IMR-90 (cell line): Measurements from ENCODE around the gene FXN. TPM values are rescaled to one million over a fixed set of nuclear protein-coding genes. Genes with fewer than 3 reads are reported as not detected.

Experiments
- ATAC-seq: fragments of 200-7000 bp; cut with Tn5 transposase; 2 replicates; pipeline ENCODE4 v1.9.1; 2020; ENCODE audit warnings: low read depth, mild to moderate bottlenecking, moderate library complexity
- BruUV-seq: library from RNA; stranded (reverse); fragments of 400-500 nt; replicated peaks from 2 replicates; lab custom pipeline; 2021; lab: Mats Ljungman, UMichigan
- CTCF ChIA-PET: fragments of 300-600 bp; formaldehyde crosslinking; extraction: SDS; loops from one replicate; lab custom pipeline; 2021; ENCODE audit warnings: antibody characterized with exemption; lab: Yijun Ruan, JAX
- POLR2A ChIA-PET: fragments of 300-600 bp; sonication (Branson Sonifier 250); formaldehyde crosslinking; loops from one replicate; lab custom pipeline; 2022; ENCODE audit warnings: antibody characterized with exemption; ENCODE audit not compliant: unreplicated experiment; lab: Charles Lee
- DNase-seq: peaks from one replicate; pipeline ENCODE4 v3.0.0; 2013
- H2AFZ ChIP-seq: replicated peaks from 2 replicates; pipeline ENCODE3; 2013; ENCODE audit warnings: low read length, mild to moderate bottlenecking; ENCODE audit not compliant: poor library complexity
- H2AK5ac ChIP-seq: 2 replicates; pipeline ENCODE4 v1.6.1; 2013; ENCODE audit warnings: low read depth, low read length, inconsistent platforms
- H2AK9ac ChIP-seq: replicated peaks from 2 replicates; pipeline ENCODE3; 2013; ENCODE audit warnings: mild to moderate bottlenecking, low read depth, low read length, moderate library complexity; ENCODE audit not compliant: poor library complexity
- H2BK120ac ChIP-seq: 2 replicates; pipeline ENCODE4 v1.6.1; 2013; ENCODE audit warnings: low read depth, low read length, inconsistent platforms
- H2BK15ac ChIP-seq: 3 replicates; pipeline ENCODE4 v1.6.1; 2013; ENCODE audit warnings: low read depth, low read length, inconsistent platforms
- H2BK20ac ChIP-seq: 2 replicates; pipeline ENCODE4 v1.6.1; 2013; ENCODE audit warnings: low read depth, mild to moderate bottlenecking, inconsistent platforms, low read length, moderate library complexity
- H2BK5ac ChIP-seq: 2 replicates; pipeline ENCODE4 v1.6.1; 2013; ENCODE audit warnings: mild to moderate bottlenecking, low read depth, low read length, inconsistent platforms; ENCODE audit not compliant: poor library complexity, severe bottlenecking
- H3K14ac ChIP-seq: replicated peaks from 2 replicates; pipeline ENCODE4 v1.6.1; 2013; ENCODE audit warnings: low read depth, low read length, inconsistent platforms
- H3K18ac ChIP-seq: 2 replicates; pipeline ENCODE4 v1.6.1; 2013; ENCODE audit warnings: low read depth, low read length, control low read depth
- H3K23ac ChIP-seq: 2 replicates; pipeline ENCODE4 v1.6.1; 2013; ENCODE audit warnings: low read depth, low read length, inconsistent platforms
- H3K27ac ChIP-seq: 2 replicates; pipeline ENCODE4 v1.5.1; 2013; ENCODE audit warnings: mild to moderate bottlenecking, control low read depth, low read length; ENCODE audit not compliant: insufficient read depth
- H3K27me3 ChIP-seq: 2 replicates; pipeline ENCODE4 v1.6.1; 2013; ENCODE audit warnings: low read length; ENCODE audit not compliant: control insufficient read depth, insufficient read depth
- H3K36me3 ChIP-seq: 2 replicates; pipeline ENCODE4 v1.6.1; 2013; ENCODE audit warnings: low read length, mixed read lengths; ENCODE audit not compliant: control insufficient read depth, insufficient read depth
- H3K4ac ChIP-seq: 2 replicates; pipeline ENCODE4 v1.6.1; 2013; ENCODE audit warnings: low read depth, low read length, inconsistent platforms
- H3K4me1 ChIP-seq: 2 replicates; pipeline ENCODE4 v1.6.1; 2013; ENCODE audit warnings: low read length, mixed read lengths; ENCODE audit not compliant: control insufficient read depth, insufficient read depth
- H3K4me2 ChIP-seq: 2 replicates; pipeline ENCODE4 v1.6.1; 2013; ENCODE audit warnings: low read depth, mild to moderate bottlenecking, control low read depth, low read length, moderate library complexity
- H3K4me3 ChIP-seq: 2 replicates; pipeline ENCODE4 v1.5.1; 2013; ENCODE audit warnings: low read depth, mild to moderate bottlenecking, control low read depth, low read length, moderate library complexity; ENCODE audit not compliant: insufficient read depth
- H3K56ac ChIP-seq: 2 replicates; pipeline ENCODE4 v1.6.1; 2013; ENCODE audit warnings: low read length, inconsistent platforms; ENCODE audit not compliant: insufficient read depth; ENCODE audit errors: extremely low read depth
- H3K79me1 ChIP-seq, 2 experiments: 2 replicates each; pipeline ENCODE4 v1.6.1; 2013; ENCODE audit warnings: low read length in 2 of 2, inconsistent platforms in 1 of 2, low read depth in 1 of 2
- H3K9ac ChIP-seq: 2 replicates; pipeline ENCODE4 v1.6.1; 2013; ENCODE audit warnings: low read depth, low read length, control low read depth
- H3K9me1 ChIP-seq: 2 replicates; pipeline ENCODE4 v1.6.1; 2013; ENCODE audit warnings: low read length, inconsistent platforms; ENCODE audit not compliant: insufficient read depth
- H3K9me3 ChIP-seq: 2 replicates; pipeline ENCODE4 v1.6.1; 2013; ENCODE audit warnings: low read length; ENCODE audit not compliant: control insufficient read depth, insufficient read depth
- H4K20me1 ChIP-seq: 2 replicates; pipeline ENCODE4 v1.6.1; 2013; ENCODE audit warnings: low read length, inconsistent platforms; ENCODE audit not compliant: insufficient read depth
- H4K5ac ChIP-seq: 2 replicates; pipeline ENCODE4 v1.6.1; 2013; ENCODE audit warnings: mild to moderate bottlenecking, low read depth, low read length, control low read depth
- H4K8ac ChIP-seq, 2 experiments: 2 replicates each; pipeline ENCODE4 v1.6.1; 2013; ENCODE audit warnings: low read depth in 2 of 2, low read length in 2 of 2, control low read depth in 1 of 2, inconsistent platforms in 1 of 2
- H4K91ac ChIP-seq: 2 replicates; pipeline ENCODE4 v1.6.1; 2013; ENCODE audit warnings: low read depth, low read length, inconsistent platforms; ENCODE audit not compliant: insufficient read depth
- BHLHE40 ChIP-seq: fragments of 150-350 bp; IDR thresholded peaks from 2 replicates; pipeline ENCODE4 v1.6.1; 2016; ENCODE audit warnings: mild to moderate bottlenecking, low read depth, low read length
- CEBPB ChIP-seq: IDR thresholded peaks from 2 replicates; pipeline ENCODE4 v1.6.1; 2012; ENCODE audit warnings: low read depth, low read length, improper control_type of control experiment
- CHD1 ChIP-seq: IDR thresholded peaks from 2 replicates; pipeline ENCODE4 v1.6.1; 2012; ENCODE audit warnings: low read depth, low read length, improper control_type of control experiment
- MAZ ChIP-seq: IDR thresholded peaks from 2 replicates; pipeline ENCODE4 v1.6.1; 2012; ENCODE audit warnings: low read depth, mild to moderate bottlenecking, low read length, improper control_type of control experiment, moderate library complexity, borderline replicate concordance
- MXI1 ChIP-seq: IDR thresholded peaks from 2 replicates; pipeline ENCODE4 v1.6.1; 2012; ENCODE audit warnings: low read depth, mild to moderate bottlenecking, low read length, moderate library complexity, borderline replicate concordance
- POLR2A ChIP-seq: IDR thresholded peaks from 2 replicates; pipeline ENCODE4 v1.6.1; 2012; ENCODE audit warnings: mild to moderate bottlenecking, low read depth, low read length
- WGBS, 2 experiments: methylation state at CpG; one replicate each; pipeline versions ENCODE4 v1.1.5 to v1.1.7; 2013; ENCODE audit warnings: missing lambda C conversion rate in 2 of 2; ENCODE audit not compliant: insufficient read length in 1 of 2; ENCODE audit errors: extremely low coverage in 2 of 2; 5-methylcytosine and 5-hydroxymethylcytosine counted together
- dilution Hi-C: fragments of 300-500 bp; cut with HindIII; formaldehyde crosslinking; loops from one replicate; pipeline ENCODE4 v1.14.3; 2018; ENCODE audit warnings: low sequenced_read_pairs; ENCODE audit not compliant: unreplicated experiment
- in situ Hi-C: fragments of 300-500 bp; cut with MboI; formaldehyde crosslinking; loops from 3 replicates; pipeline ENCODE4 v1.14.3; 2019; ENCODE audit warnings: low sequenced_read_pairs, inconsistent platforms, mixed read lengths
- intact Hi-C: fragments of 100-400 bp; cut with micrococcal nuclease; formaldehyde crosslinking; loops from 2 replicates; pipeline ENCODE4 v1.10.0; 2022
- polyA plus RNA-seq, 3 experiments: library from polyadenylated mRNA; depleted of rRNA; stranded (reverse); fragments of >200 nt; gene quantifications; 2 replicates each; pipeline ENCODE4 v1.2.3, GENCODE V29; 2012; ENCODE audit warnings: low replicate concordance in 1 of 3
- total RNA-seq: library from RNA; depleted of rRNA; stranded (reverse); fragments of >200 nt; gene quantifications from 2 replicates; pipeline ENCODE4 v1.2.3, GENCODE V29; 2012
- TF ChIP-seq, protein P1 (sequence below): fragments of 150-350 bp; IDR thresholded peaks from 2 replicates; pipeline ENCODE4 v1.6.1; 2017; ENCODE audit warnings: mild to moderate bottlenecking, antibody characterized with exemption, low read length, low read depth
- TF ChIP-seq, protein P2 (sequence below): fragments of 150-350 bp; IDR thresholded peaks from 2 replicates; pipeline ENCODE4 v1.6.1; 2016; ENCODE audit warnings: low read depth, mild to moderate bottlenecking, low read length, moderate library complexity, borderline replicate concordance

The FXN gene
- total and polyA plus RNA-seq, 2 of the 4 experiments (the other 2 are of a cell fraction) = 3.9 to 18.1 TPM

- H3K18ac ChIP-seq = no peak overlapping the region
- dilution Hi-C loops = no loop called here
- H3K4me1 ChIP-seq = peaks cover 6% of the 10 kb centered on the region
- CTCF ChIA-PET = interaction anchor here (0.7 kb wide), 1 partner anchor 129 kb away, joined by 3 read pairs; no protein-coding TSS in a partner anchor
- in situ Hi-C loops = no loop called here
- no peak overlapping the region for H3K23ac ChIP-seq
- H3K14ac ChIP-seq = no peak overlapping the region
- H2AK5ac ChIP-seq = no peak overlapping the region
- no peak overlapping the region for H2AFZ ChIP-seq
- no peaks in the 10 kb centered on the region for H3K36me3 ChIP-seq
- POLR2A ChIA-PET = no interaction called here
- no peak overlapping the region for H2AK9ac ChIP-seq
- no peak for TF ChIP-seq CEBPB
- no peak for TF ChIP-seq CHD1
- TF ChIP-seq, protein P1, sequence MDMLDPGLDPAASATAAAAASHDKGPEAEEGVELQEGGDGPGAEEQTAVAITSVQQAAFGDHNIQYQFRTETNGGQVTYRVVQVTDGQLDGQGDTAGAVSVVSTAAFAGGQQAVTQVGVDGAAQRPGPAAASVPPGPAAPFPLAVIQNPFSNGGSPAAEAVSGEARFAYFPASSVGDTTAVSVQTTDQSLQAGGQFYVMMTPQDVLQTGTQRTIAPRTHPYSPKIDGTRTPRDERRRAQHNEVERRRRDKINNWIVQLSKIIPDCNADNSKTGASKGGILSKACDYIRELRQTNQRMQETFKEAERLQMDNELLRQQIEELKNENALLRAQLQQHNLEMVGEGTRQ = no peak
- TF ChIP-seq BHLHE40 = no peak
- no peak for TF ChIP-seq POLR2A
- no peak for TF ChIP-seq MXI1
- TF ChIP-seq, protein P2, sequence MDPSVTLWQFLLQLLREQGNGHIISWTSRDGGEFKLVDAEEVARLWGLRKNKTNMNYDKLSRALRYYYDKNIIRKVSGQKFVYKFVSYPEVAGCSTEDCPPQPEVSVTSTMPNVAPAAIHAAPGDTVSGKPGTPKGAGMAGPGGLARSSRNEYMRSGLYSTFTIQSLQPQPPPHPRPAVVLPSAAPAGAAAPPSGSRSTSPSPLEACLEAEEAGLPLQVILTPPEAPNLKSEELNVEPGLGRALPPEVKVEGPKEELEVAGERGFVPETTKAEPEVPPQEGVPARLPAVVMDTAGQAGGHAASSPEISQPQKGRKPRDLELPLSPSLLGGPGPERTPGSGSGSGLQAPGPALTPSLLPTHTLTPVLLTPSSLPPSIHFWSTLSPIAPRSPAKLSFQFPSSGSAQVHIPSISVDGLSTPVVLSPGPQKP = no peak
- TF ChIP-seq MAZ = no peak
- ATAC-seq = no peak
- no peak overlapping the region for H4K91ac ChIP-seq
- H2BK5ac ChIP-seq = no peak overlapping the region
- no peak overlapping the region for H4K8ac ChIP-seq
- H3K4me3 ChIP-seq = no peak overlapping the region
- H3K27me3 ChIP-seq = no peaks in the 10 kb centered on the region
- H4K5ac ChIP-seq = no peak overlapping the region
- H3K9ac ChIP-seq = no peak overlapping the region
- H3K27ac ChIP-seq = no peak overlapping the region
- no peak overlapping the region for H2BK20ac ChIP-seq
- no peaks in the 10 kb centered on the region for H3K9me3 ChIP-seq
- H3K56ac ChIP-seq = no peak overlapping the region
- intact Hi-C loops = no loop called here
- H3K4me2 ChIP-seq = no peak overlapping the region
- H3K9me1 ChIP-seq = peaks cover 5% of the 10 kb centered on the region
- H3K4ac ChIP-seq = no peak overlapping the region
- no TSS peak for BruUV-seq
- 100% methylated on average over 1 of the region's 7 CpGs; no CpG with 5 or more reads in 1 of the 2 experiments for WGBS, 2 experiments
- H3K79me1 ChIP-seq = no peaks in the 10 kb centered on the region
- DNase-seq = no peak
- H2BK15ac ChIP-seq = no peak overlapping the region
- H2BK120ac ChIP-seq = no peak overlapping the region
- no peaks in the 10 kb centered on the region for H4K20me1 ChIP-seq
These were observed 58.0 kb downstream of the FXN start for GRCh38 chr9:69093471-69094103.
